Fibroblast of mammary gland (primary cell): ENCODE measurements around the gene ZBTB44.
"Not testable (repeated sequence)": the region's sequence is repeated elsewhere in the genome, so short reads cannot be mapped to it uniquely, and the experiment has no call there.

Experiments
- DNase-seq: peaks from one replicate; pipeline ENCODE4 v3.0.0-alpha.2; 2010; ENCODE audit warnings: low read depth
- H3K4me3 ChIP-seq: 2 replicates; pipeline ENCODE4 v1.5.1; 2011; ENCODE audit warnings: low read depth, mild to moderate bottlenecking, low read length, moderate library complexity; ENCODE audit not compliant: control insufficient read depth
- TF ChIP-seq, protein P1 (sequence below): conservative IDR thresholded peaks from 2 replicates; pipeline ENCODE4 v1.5.1; 2011; ENCODE audit warnings: low read depth, low read length, inconsistent platforms; ENCODE audit not compliant: control insufficient read depth, insufficient read depth

The ZBTB44 gene

DNA sequence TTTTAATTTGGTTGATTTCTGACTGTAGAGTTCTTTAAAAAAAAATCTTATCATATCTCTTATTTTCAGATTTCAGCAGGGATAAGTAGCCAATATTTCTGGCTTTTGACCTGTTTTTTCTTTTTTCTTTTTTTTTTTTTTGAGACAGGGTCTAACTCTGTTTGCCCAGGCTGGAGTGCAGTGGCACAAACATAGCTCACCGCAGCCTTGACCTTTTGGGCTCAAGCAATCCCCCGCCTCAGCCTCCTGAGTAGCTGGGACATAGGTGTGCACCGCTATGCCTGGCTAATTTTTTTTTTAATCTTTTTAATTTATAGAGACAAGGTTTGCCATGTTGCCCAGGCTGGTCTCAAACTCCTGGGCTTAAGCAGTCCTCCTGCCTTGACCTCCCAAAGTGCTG, 23.9 kb upstream of the ZBTB44 start:
- TF ChIP-seq, protein P1, sequence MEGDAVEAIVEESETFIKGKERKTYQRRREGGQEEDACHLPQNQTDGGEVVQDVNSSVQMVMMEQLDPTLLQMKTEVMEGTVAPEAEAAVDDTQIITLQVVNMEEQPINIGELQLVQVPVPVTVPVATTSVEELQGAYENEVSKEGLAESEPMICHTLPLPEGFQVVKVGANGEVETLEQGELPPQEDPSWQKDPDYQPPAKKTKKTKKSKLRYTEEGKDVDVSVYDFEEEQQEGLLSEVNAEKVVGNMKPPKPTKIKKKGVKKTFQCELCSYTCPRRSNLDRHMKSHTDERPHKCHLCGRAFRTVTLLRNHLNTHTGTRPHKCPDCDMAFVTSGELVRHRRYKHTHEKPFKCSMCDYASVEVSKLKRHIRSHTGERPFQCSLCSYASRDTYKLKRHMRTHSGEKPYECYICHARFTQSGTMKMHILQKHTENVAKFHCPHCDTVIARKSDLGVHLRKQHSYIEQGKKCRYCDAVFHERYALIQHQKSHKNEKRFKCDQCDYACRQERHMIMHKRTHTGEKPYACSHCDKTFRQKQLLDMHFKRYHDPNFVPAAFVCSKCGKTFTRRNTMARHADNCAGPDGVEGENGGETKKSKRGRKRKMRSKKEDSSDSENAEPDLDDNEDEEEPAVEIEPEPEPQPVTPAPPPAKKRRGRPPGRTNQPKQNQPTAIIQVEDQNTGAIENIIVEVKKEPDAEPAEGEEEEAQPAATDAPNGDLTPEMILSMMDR, result no peak
- no peak overlapping the region for H3K4me3 ChIP-seq
- DNase-seq, result no peak

DNA sequence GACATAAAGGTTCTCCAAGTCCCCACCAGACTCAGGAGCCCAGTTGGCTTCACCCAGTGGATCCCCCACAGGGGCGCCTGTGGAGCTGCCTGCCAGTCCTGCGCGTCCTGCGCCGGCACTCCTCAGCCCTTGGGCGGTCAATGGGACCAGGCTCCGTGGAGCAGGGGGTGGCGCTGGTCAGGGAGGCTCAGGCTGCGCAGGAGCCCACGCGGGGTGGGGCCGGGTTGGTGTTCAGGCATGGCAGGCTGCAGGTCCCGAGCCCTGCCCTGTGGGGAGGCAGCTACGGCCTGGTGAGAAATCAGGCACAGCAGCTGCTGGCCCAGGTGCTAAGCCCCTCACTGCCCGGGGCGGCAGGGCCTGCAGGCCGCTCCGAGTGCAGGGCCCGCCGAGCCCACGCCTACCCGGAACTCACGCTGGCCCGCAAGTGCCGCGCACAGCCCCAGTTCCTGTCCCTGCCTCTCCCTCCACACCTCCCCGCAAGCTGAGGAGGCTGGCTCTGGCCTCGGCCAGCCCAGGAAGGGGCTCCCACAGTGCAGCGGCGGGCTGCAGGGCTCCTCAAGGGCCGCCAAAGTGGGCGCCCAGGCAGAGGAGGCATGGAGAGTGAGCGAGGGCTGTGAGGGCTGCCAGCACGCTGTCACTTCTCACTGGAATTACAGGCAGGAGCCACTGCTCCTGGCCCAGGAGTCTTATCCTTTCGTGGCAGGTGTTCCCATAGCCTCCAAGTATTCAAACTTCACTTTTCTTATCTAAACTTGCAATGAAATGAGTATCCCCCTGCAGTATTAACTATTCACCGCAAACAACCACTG, 22.8 kb upstream of the ZBTB44 start:
- DNase-seq, result no peak
- no peak overlapping the region for H3K4me3 ChIP-seq
- TF ChIP-seq, protein P1, result no peak

DNA sequence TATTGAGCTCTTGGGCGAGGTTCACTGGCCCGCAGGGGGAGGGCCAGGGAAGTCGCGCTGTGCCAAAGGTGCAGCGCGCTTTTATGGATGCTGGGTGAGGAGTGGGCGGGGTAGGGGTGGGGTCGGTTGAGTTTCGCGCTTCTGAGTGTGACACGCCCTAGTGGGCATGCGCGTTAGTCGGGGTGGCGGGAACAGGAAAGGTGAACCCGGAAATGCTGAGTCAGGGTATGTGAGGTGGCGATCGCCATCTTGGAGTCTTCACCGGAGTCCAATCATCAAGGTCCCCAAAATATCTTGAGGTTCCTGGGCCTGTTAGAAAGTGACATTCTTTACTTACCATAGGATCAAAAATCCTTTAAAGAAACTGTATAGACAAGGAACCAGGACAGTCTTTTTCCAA, 16.7 kb upstream of the ZBTB44 start:
- not testable (repeated sequence) for H3K4me3 ChIP-seq, DNase-seq

DNA sequence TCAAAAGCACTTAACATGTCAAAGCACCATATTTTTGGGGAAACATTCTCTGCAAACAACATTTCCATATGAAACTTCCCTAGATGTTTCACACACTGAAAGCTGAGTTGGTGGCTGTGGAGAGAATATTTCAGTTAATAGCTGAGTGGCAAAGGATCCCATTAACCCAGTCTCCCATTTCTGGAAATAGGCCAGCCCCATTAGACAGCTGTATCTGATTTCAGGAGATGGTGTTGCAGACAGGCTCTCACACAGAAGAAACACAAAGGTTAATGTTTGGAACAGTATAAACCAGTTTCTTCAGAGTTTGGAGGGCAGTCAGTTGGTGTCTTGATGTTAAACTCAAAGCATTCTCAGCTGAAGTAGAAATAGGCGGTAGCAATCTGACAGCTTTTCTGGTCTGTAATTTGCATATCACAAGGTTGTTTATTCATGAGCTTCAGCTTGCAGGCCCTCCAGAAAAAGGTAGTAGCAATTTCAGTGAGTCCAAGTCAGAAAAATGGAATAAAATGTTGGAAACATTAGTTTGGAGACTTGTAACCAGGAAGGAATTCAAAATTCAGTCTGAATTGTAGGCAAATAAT, 15.5 kb upstream of the ZBTB44 start:
- TF ChIP-seq, protein P1, result no peak
- H3K4me3 ChIP-seq, result no peak overlapping the region
- no peak for DNase-seq

DNA sequence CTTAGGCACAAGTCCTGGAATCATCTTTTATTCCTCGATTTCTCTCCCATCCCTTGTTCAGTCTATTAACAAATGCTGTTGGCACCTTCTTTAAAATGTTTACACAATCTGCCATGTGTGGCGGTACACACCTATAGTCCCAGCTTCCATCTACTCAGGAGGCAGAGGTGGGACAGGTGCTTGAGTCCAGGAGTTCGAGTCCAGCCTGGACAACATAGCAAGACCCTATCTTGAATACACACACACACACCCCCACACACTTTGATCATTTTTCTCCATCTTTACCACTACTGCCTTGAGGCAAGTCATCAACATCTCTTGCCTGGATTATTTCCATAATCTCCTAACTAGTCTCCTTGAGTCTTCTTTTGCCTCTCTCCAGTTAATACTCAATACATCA, 13.7 kb upstream of the ZBTB44 start:
- TF ChIP-seq, protein P1, result no peak
- DNase-seq, result no peak
- H3K4me3 ChIP-seq, result no peak overlapping the region

DNA sequence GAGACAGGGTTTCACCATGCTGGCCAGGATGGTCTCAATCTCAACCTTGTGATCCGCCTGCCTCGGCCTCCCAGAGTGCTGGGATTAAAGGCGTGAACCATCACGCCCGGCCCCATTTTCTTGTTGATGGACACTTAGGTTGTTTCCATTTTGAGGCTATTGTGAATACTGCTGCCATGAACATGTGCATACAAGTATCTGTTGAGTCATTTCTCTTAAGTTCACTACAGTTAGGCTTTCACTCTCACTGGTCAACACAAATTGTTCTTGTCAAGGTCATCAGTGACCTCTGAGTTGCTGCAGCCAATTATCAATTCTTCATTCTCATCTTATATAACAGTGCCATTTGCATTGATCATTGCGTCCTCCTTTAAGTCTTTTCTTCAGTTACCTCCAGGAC, 13.0 kb upstream of the ZBTB44 start:
- no peak for DNase-seq
- TF ChIP-seq, protein P1, result no peak

DNA sequence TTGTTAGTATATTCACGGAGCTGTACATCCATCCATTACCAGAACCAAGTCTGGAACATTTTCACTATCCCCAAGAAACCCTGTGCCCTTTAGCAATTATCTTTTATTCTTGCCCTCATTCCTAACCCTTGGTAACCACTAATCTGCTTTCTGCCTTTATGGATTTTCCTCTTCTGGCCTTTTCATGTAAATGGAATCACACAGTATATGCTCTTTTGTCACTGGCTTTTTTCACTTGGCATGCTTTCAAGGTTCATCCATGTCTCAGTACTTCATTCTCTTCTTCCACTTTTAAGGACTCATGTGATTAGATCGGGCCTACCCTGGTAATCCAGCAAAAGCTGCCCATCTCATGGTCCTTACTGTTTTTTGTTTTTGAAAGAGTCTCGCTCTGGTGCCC, 11.0 kb upstream of the ZBTB44 start:
- no peak for DNase-seq
- H3K4me3 ChIP-seq, result no peak overlapping the region
- TF ChIP-seq, protein P1, result no peak

More for the DNA sequence above, 13.0 kb upstream of the ZBTB44 start:
- H3K4me3 ChIP-seq, result no peak overlapping the region
